ENCODE results near the gene COL2A1.

GRCh38 chr12:48013287-48013686, 9.0 kb upstream of the COL2A1 start:
- TF ChIP-seq EZH2phosphoT487 (IDR thresholded peaks at IDR 0.05; ENCODE audit: insufficient read depth, low read depth) (no peak), EZH2 (IDR thresholded peaks at IDR 0.05; ENCODE audit: insufficient read depth, poor library complexity, severe bottlenecking) (no peak)
